Nephron progenitor cell (in vitro differentiated cells): Measurements from ENCODE around the gene TIA1.
"Not testable (repeated sequence)": the region's sequence is repeated elsewhere in the genome, so short reads cannot be mapped to it uniquely, and the experiment has no call there.

Source experiments
- DNase-seq: peaks from one replicate; pipeline ENCODE4 v3.0.0; 2021
- H3K27ac Mint-ChIP-seq: 2 replicates; pipeline ENCODE4 v1.8.0; 2021; ENCODE audit warnings: mild to moderate bottlenecking, moderate library complexity, mixed read lengths
- H3K27me3 Mint-ChIP-seq: 2 replicates; pipeline ENCODE4 v1.8.0; 2021; ENCODE audit warnings: mild to moderate bottlenecking, low read depth, mixed read lengths; ENCODE audit not compliant: poor library complexity
- H3K36me3 Mint-ChIP-seq: 2 replicates; pipeline ENCODE4 v1.8.0; 2021; ENCODE audit warnings: low read depth, mixed read lengths
- H3K4me1 Mint-ChIP-seq: 2 replicates; pipeline ENCODE4 v1.8.0; 2021; ENCODE audit warnings: mixed read lengths
- H3K4me3 Mint-ChIP-seq: 2 replicates; pipeline ENCODE4 v1.8.0; 2021; ENCODE audit warnings: mild to moderate bottlenecking, moderate library complexity, mixed read lengths
- H3K9me3 Mint-ChIP-seq: 2 replicates; pipeline ENCODE4 v1.8.0; 2021; ENCODE audit warnings: mild to moderate bottlenecking, moderate library complexity, mixed read lengths
- CTCF ChIP-seq: fragments of 200-600 bp; sonication (generic); IDR thresholded peaks from 2 replicates; pipeline ENCODE4 v1.5.0; 2021; ENCODE audit warnings: antibody characterized with exemption

The TIA1 gene

DNA sequence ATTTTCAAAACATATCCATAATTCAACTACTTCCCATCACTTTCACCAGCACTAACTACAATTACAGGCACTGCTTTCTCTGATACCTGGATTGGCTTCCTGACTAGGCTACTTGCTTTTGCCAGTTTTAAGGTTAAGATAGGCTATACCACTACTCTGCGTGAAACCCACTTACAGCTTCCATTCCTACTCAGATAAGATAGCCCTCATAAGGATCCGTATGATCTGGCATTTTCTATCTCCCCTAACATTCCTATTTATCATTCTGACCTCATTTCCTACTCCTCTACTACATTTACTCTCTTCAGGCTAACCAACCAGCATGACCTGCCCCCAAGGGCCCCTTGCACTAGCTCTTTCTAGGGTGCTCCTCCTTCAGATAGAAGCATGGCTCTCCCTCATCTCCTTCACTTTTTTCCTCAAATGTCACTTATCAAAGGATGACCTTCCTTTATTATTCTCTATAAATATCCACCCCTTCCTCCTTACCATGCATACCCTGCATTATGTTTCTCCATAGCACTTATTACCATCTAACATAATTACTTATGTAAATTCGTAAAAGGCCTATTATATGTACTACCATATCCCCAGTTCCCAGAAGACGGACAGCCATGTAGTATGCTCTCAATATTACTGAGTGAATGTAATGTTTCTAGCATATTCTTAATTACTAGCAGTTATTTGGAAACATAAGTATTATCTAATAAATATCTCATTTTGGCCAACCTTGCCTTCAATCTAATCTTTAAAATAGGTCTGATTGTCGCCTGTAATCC is 4.4 kb downstream of the TIA1 start:
- H3K36me3 Mint-ChIP-seq: peaks cover 78% of the 10 kb centered on the region
- no peak overlapping the region for H3K27ac Mint-ChIP-seq
- H3K4me1 Mint-ChIP-seq: peaks cover 24% of the 10 kb centered on the region
- no peak for DNase-seq
- peaks cover 40% of the 10 kb centered on the region for H3K9me3 Mint-ChIP-seq
- H3K4me3 Mint-ChIP-seq: peak overlapping the region; percentile 27
- H3K27me3 Mint-ChIP-seq: peaks cover 4% of the 10 kb centered on the region
- no peak for TF ChIP-seq CTCF

GRCh38 chr2:70242552-70242951 is 5.9 kb downstream of the TIA1 start:
- no peak overlapping the region for H3K4me3 Mint-ChIP-seq
- no peak for DNase-seq
- TF ChIP-seq CTCF: no peak

DNA sequence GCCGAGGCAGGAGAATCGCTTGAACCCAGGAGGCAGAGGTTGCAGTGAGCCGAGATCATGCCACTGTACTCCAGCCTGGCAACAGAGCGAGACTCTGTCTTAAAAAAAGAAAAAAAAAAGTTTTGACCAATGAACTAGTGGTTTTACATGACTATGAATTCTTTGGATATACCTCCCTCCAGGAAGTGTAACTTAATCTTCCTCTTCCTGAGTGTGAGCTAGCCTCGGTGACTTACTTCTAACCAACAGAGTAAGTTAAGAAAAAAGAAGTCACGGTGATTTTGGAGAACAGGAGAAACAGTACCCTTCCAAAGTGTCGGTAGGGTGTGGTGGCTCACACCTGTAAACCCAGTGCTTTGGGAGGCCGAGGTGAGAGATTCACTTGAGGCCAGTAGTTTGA is 7.1 kb downstream of the TIA1 start:
- Mint-ChIP-seq H3K4me3 (no peak overlapping the region), H3K27ac (no peak overlapping the region), H3K27me3 (no peaks in the 10 kb centered on the region), H3K9me3 (peaks cover 40% of the 10 kb centered on the region), H3K36me3 (peaks cover 96% of the 10 kb centered on the region), H3K4me1 (peaks cover 18% of the 10 kb centered on the region)
- DNase-seq: no peak
- TF ChIP-seq CTCF: no peak

More at GRCh38 chr2:70242552-70242951, 5.9 kb downstream of the TIA1 start:
- Mint-ChIP-seq H3K27me3 (no peaks in the 10 kb centered on the region), H3K4me1 (peaks cover 24% of the 10 kb centered on the region), H3K27ac (no peak overlapping the region), H3K9me3 (peaks cover 40% of the 10 kb centered on the region), H3K36me3 (peaks cover 89% of the 10 kb centered on the region)

- peaks cover 96% of the 10 kb centered on the region for H3K36me3 Mint-ChIP-seq
- peaks cover 40% of the 10 kb centered on the region for H3K9me3 Mint-ChIP-seq
- no peak for TF ChIP-seq CTCF
- no peak overlapping the region for H3K27ac Mint-ChIP-seq
- H3K27me3 Mint-ChIP-seq: no peaks in the 10 kb centered on the region
- no peak overlapping the region for H3K4me3 Mint-ChIP-seq
- DNase-seq: no peak
- peaks cover 13% of the 10 kb centered on the region for H3K4me1 Mint-ChIP-seq
Measured at GRCh38 chr2:70240599-70240998, 7.8 kb downstream of the TIA1 start.

DNA sequence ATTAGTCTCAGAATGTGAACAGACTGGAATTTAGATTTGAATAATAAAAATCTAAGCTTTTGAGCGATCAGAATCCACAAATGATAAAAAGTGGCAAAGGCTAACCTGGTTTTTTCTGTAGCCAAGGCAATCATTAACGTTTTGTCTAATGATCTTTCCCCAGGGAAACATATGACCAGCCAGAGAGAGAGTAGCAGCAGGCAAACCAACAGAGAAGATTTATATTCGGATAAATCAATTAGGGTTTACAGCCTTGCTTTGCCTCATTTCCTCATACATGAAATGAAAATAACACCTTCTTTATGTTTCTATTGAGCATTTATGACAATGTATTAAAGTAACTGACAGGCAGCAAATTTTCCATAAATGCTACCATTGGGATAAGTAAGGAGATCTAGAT is 14.5 kb downstream of the TIA1 start:
- no peaks in the 10 kb centered on the region for H3K4me1 Mint-ChIP-seq
- H3K27me3 Mint-ChIP-seq: no peaks in the 10 kb centered on the region
- no peak for TF ChIP-seq CTCF
- peak overlapping the region; percentile 80 for H3K27ac Mint-ChIP-seq
- H3K9me3 Mint-ChIP-seq: no peaks in the 10 kb centered on the region
- H3K36me3 Mint-ChIP-seq: peaks cover 87% of the 10 kb centered on the region
- DNase-seq: no peak
- H3K4me3 Mint-ChIP-seq: no peak overlapping the region

DNA sequence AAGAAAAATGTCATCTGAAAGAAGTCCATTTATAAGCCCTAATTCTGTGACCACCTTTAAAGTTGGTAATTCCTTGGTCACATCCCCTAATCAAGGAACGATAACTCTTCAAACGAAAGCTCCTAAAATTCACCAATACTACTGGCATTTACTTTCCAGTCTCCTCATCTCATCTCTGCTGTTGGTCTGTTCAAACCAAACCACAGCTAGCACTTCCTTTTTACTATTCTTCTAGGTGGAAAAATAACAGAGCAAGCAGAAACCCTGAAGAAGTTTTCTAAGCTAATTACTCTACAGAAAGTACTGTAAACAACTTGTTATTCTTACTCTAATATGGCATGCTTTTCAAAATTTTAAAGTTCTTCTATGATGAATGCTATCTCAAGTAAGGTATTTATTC is 21.6 kb downstream of the TIA1 start:
- DNase-seq: no peak
- H3K36me3 Mint-ChIP-seq: peaks cover 82% of the 10 kb centered on the region

DNA sequence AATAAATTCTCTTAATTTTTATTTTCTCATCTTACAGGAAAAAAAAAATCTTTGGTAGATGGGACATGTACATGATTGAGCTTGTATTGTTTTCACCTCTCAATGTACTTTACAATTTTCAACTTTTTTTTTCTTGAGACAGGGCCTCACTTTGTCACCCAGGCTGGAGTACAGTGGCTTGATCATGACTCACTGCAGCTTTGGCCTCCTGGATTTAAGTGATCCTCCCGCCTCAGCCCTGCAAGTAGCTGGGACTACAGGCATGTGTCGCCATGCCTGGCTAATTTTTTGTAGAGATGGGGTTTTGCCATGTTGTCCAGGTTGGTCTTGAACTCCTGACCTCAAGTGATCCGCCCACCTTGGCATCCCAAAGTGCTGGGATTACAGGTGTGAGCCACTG is 25.1 kb downstream of the TIA1 start:
- not testable (repeated sequence) for H3K9me3 Mint-ChIP-seq, H3K27ac Mint-ChIP-seq, H3K4me1 Mint-ChIP-seq, H3K4me3 Mint-ChIP-seq, DNase-seq, H3K27me3 Mint-ChIP-seq
- peaks cover 80% of the 10 kb centered on the region for H3K36me3 Mint-ChIP-seq

More for the DNA sequence above, 21.6 kb downstream of the TIA1 start:
- Mint-ChIP-seq H3K9me3 (no peaks in the 10 kb centered on the region), H3K4me3 (no peak overlapping the region), H3K27me3 (no peaks in the 10 kb centered on the region), H3K27ac (no peak overlapping the region), H3K4me1 (no peaks in the 10 kb centered on the region)
- TF ChIP-seq CTCF: no peak
